HEK293 (cell line): ENCODE results near the gene EFEMP2.

Experiments used
- CTCF ChIA-PET: fragments of 350-600 bp; formaldehyde crosslinking; extraction: SDS; loops from one replicate; lab custom pipeline; 2021; ENCODE audit warnings: antibody characterized with exemption; lab: Yijun Ruan, JAX
- POLR2A ChIA-PET: fragments of 300-600 bp; formaldehyde crosslinking; extraction: SDS; loops from one replicate; lab custom pipeline; 2020; ENCODE audit warnings: antibody characterized with exemption, inconsistent platforms; lab: Yijun Ruan, JAX
- H3K27ac ChIP-seq: fragments of 200-500 bp; sonication (Bioruptor generic); 2 replicates; pipeline ENCODE4 v1.5.1; 2014; ENCODE audit warnings: low read depth, low read length, control low read depth, inconsistent platforms; ENCODE audit errors: extremely low read depth
- H3K36me3 ChIP-seq, 2 experiments: fragments of 200-500 bp in 1 of 2; sonication (Bioruptor generic) in 1 of 2; 1 replicate in 1 of 2; 2 replicates in 1 of 2; pipeline ENCODE4 v1.5.1; 2014 to 2017; ENCODE audit warnings: inconsistent platforms in 2 of 2, low read length in 2 of 2; ENCODE audit not compliant: control insufficient read depth in 2 of 2, insufficient read depth in 1 of 2
- H3K4me1 ChIP-seq: fragments of 200-500 bp; sonication (Bioruptor generic); 2 replicates; pipeline ENCODE4 v1.5.1; 2014; ENCODE audit warnings: mild to moderate bottlenecking, low read length, inconsistent platforms; ENCODE audit not compliant: control insufficient read depth, insufficient read depth
- H3K4me3 ChIP-seq: 2 replicates; pipeline ENCODE4 v1.5.1; 2011; ENCODE audit warnings: low read depth, mild to moderate bottlenecking, control low read depth, low read length, moderate library complexity
- H3K9me3 ChIP-seq: fragments of 200-500 bp; sonication (Bioruptor generic); 2 replicates; pipeline ENCODE4 v1.5.1; 2014; ENCODE audit warnings: low read depth, low read length, inconsistent platforms; ENCODE audit not compliant: control insufficient read depth, insufficient read depth
- BCL11B ChIP-seq: fragments of 450-650 bp; formaldehyde crosslinking; IDR thresholded peaks from 2 replicates; pipeline ENCODE4 v1.5.1; 2016; ENCODE audit warnings: low read depth, missing biosample characterization, missing genetic modification characterization
- GFI1B ChIP-seq: fragments of 450-650 bp; formaldehyde crosslinking; IDR thresholded peaks from 2 replicates; pipeline ENCODE4 v1.5.1; 2016; ENCODE audit warnings: missing biosample characterization, missing genetic modification characterization
- GLIS2 ChIP-seq: fragments of 450-650 bp; formaldehyde crosslinking; IDR thresholded peaks from 2 replicates; pipeline ENCODE4 v1.5.1; 2016; ENCODE audit warnings: missing biosample characterization, missing genetic modification characterization
- HOXA7 ChIP-seq: sonication (generic); formaldehyde crosslinking; IDR thresholded peaks from 2 replicates; pipeline ENCODE4 v1.8.1; 2022; ENCODE audit warnings: missing genetic modification reagents, borderline replicate concordance
- KLF10 ChIP-seq: fragments of 450-650 bp; IDR thresholded peaks from 2 replicates; pipeline ENCODE4 v1.5.1; 2018; ENCODE audit warnings: missing biosample characterization, mild to moderate bottlenecking, missing genetic modification characterization
- KLF9 ChIP-seq: fragments of 450-650 bp; formaldehyde crosslinking; IDR thresholded peaks from 2 replicates; pipeline ENCODE4 v1.5.1; 2016; ENCODE audit warnings: missing biosample characterization, missing genetic modification characterization, low read depth
- MYNN ChIP-seq: fragments of 450-650 bp; formaldehyde crosslinking; IDR thresholded peaks from 2 replicates; pipeline ENCODE4 v1.5.1; 2016; ENCODE audit warnings: missing biosample characterization, missing genetic modification characterization, borderline replicate concordance
- ZBTB17 ChIP-seq: fragments of 450-650 bp; formaldehyde crosslinking; IDR thresholded peaks from 2 replicates; pipeline ENCODE4 v1.5.1; 2016; ENCODE audit warnings: missing biosample characterization, missing genetic modification characterization
- ZBTB48 ChIP-seq: fragments of 450-650 bp; formaldehyde crosslinking; IDR thresholded peaks from 2 replicates; pipeline ENCODE4 v1.5.1; 2016; ENCODE audit warnings: missing biosample characterization, missing genetic modification characterization
- ZFP37 ChIP-seq: fragments of 450-650 bp; formaldehyde crosslinking; IDR thresholded peaks from 2 replicates; pipeline ENCODE4 v1.5.1; 2016; ENCODE audit warnings: missing biosample characterization, missing genetic modification characterization
- ZNF112 ChIP-seq: fragments of 450-650 bp; formaldehyde crosslinking; IDR thresholded peaks from 2 replicates; pipeline ENCODE4 v1.5.0; 2017; ENCODE audit warnings: missing biosample characterization, missing genetic modification characterization
- ZNF132 ChIP-seq: fragments of 450-650 bp; formaldehyde crosslinking; IDR thresholded peaks from 2 replicates; pipeline ENCODE4 v1.5.1; 2017; ENCODE audit warnings: missing biosample characterization, missing genetic modification characterization, borderline replicate concordance
- ZNF169 ChIP-seq: fragments of 450-650 bp; formaldehyde crosslinking; IDR thresholded peaks from 2 replicates; pipeline ENCODE4 v1.5.1; 2016; ENCODE audit warnings: missing biosample characterization, missing genetic modification characterization
- ZNF2 ChIP-seq: fragments of 450-650 bp; formaldehyde crosslinking; IDR thresholded peaks from 2 replicates; pipeline ENCODE4 v1.5.1; 2016; ENCODE audit warnings: missing biosample characterization, missing genetic modification characterization
- ZNF274 ChIP-seq, 2 experiments: fragments of 200-500 bp in 1 of 2; fragments of 450-650 bp in 1 of 2; sonication (Bioruptor generic) in 1 of 2; formaldehyde crosslinking in 1 of 2; IDR thresholded peaks; 2 replicates each; pipeline versions ENCODE4 v1.5.1 to v1.6.1; 2014 to 2016; ENCODE audit warnings: borderline replicate concordance in 1 of 2, inconsistent platforms in 1 of 2, low read length in 1 of 2, missing biosample characterization in 1 of 2, missing genetic modification characterization in 1 of 2
- ZNF391 ChIP-seq: fragments of 450-650 bp; formaldehyde crosslinking; IDR thresholded peaks from 2 replicates; pipeline ENCODE4 v1.5.1; 2016; ENCODE audit warnings: low read depth, missing biosample characterization, missing genetic modification characterization, borderline replicate concordance
- ZNF394 ChIP-seq: fragments of 450-650 bp; formaldehyde crosslinking; IDR thresholded peaks from 2 replicates; pipeline ENCODE4 v1.5.1; 2016; ENCODE audit warnings: missing biosample characterization, missing genetic modification characterization, mild to moderate bottlenecking, moderate library complexity, borderline replicate concordance
- ZNF423 ChIP-seq: fragments of 450-650 bp; formaldehyde crosslinking; IDR thresholded peaks from 2 replicates; pipeline ENCODE4 v1.5.1; 2016; ENCODE audit warnings: missing biosample characterization, missing genetic modification characterization
- ZNF501 ChIP-seq: fragments of 450-650 bp; formaldehyde crosslinking; IDR thresholded peaks from 2 replicates; pipeline ENCODE4 v1.5.1; 2016; ENCODE audit warnings: missing biosample characterization, missing genetic modification characterization
- ZNF610 ChIP-seq: fragments of 450-650 bp; formaldehyde crosslinking; IDR thresholded peaks from 2 replicates; pipeline ENCODE4 v1.5.1; 2016; ENCODE audit warnings: missing biosample characterization, missing genetic modification characterization, borderline replicate concordance
- ZNF621 ChIP-seq: fragments of 450-650 bp; formaldehyde crosslinking; IDR thresholded peaks from 2 replicates; pipeline ENCODE4 v1.5.1; 2017; ENCODE audit warnings: missing biosample characterization, missing genetic modification characterization
- ZNF785 ChIP-seq: fragments of 450-650 bp; formaldehyde crosslinking; IDR thresholded peaks from 2 replicates; pipeline ENCODE4 v1.5.1; 2016; ENCODE audit warnings: missing biosample characterization, missing genetic modification characterization
- ZSCAN30 ChIP-seq: fragments of 450-650 bp; IDR thresholded peaks from 2 replicates; pipeline ENCODE4 v1.5.1; 2018; ENCODE audit warnings: missing biosample characterization, mild to moderate bottlenecking, missing genetic modification characterization, moderate library complexity
- ZXDB ChIP-seq: fragments of 450-650 bp; formaldehyde crosslinking; IDR thresholded peaks from 2 replicates; pipeline ENCODE4 v1.5.1; 2016; ENCODE audit warnings: missing biosample characterization, missing genetic modification characterization
- TF ChIP-seq, protein P1 (sequence below): IDR thresholded peaks from 2 replicates; pipeline ENCODE4 v1.6.1; 2011; ENCODE audit warnings: mild to moderate bottlenecking, low read depth, low read length, borderline replicate concordance
- TF ChIP-seq, protein P2 (sequence below): fragments of 450-650 bp; IDR thresholded peaks from 2 replicates; pipeline ENCODE4 v1.5.1; 2018; ENCODE audit warnings: missing biosample characterization, missing genetic modification characterization
- TF ChIP-seq, protein P3 (sequence below): fragments of 450-650 bp; formaldehyde crosslinking; IDR thresholded peaks from 2 replicates; pipeline ENCODE4 v1.5.1; 2016; ENCODE audit warnings: missing biosample characterization, missing genetic modification characterization
- TF ChIP-seq, protein P4 (sequence below): fragments of 450-650 bp; formaldehyde crosslinking; IDR thresholded peaks from 2 replicates; pipeline ENCODE4 v1.5.1; 2017; ENCODE audit warnings: missing biosample characterization, missing genetic modification characterization

EFEMP2 gene

DNA sequence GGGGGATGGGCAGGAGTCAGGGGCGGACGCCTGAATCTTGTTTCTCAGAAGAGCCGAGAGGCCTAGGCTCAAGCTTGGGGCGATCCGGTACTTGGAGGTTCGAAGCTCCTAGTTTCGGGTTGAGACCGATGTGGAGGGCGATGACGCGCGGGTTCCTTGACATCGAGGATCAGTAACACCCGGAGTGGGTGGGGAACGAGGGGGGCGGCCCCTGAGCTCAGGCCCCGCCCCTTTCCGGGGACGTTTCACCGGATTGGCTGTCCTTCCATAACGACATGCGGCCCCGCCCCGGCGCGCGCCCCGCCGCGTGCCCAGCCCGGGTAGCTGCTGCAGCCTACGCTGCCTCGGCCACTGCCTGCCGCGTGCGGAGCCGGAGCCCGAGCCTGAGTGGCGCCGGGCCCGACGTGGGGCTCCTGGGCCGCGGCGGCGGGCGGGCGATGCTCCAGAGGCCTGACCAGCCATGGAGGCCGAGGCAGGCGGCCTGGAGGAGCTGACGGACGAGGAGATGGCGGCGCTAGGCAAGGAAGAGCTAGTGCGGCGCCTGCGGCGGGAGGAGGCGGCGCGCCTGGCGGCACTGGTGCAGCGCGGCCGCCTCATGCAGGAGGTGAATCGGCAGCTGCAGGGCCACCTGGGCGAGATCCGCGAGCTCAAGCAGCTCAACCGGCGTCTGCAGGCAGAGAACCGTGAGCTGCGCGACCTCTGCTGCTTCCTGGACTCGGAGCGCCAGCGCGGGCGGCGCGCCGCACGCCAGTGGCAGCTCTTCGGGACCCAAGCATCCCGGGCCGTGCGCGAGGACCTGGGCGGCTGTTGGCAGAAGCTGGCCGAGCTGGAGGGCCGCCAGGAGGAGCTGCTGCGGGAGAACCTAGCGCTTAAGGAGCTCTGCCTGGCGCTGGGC lies 18.0 kb upstream of the EFEMP2 start, which contains the start of gene CCDC85B (continued):
- TF ChIP-seq MYNN (no peak), ZNF610 (tag by site-specific recombination) (no peak), ZNF112 (no peak), ZNF621 (tag by site-specific recombination) (no peak), ZNF394 (tag by site-specific recombination) (no peak), ZSCAN30 (peak; percentile 54; the same call in 1 of the 2 replicates), HOXA7 (CRISPR knock-in tag) (no peak), ZNF132 (no peak), ZXDB (tag by site-specific recombination) (no peak), KLF9 (peak; percentile 49; the same call in 1 of the 2 replicates), ZNF169 (tag by site-specific recombination) (no peak), ZNF423 (tag by site-specific recombination) (no peak), ZFP37 (tag by site-specific recombination) (no peak), ZNF785 (no peak), ZNF501 (tag by site-specific recombination) (no peak)
- TF ChIP-seq, protein P1, sequence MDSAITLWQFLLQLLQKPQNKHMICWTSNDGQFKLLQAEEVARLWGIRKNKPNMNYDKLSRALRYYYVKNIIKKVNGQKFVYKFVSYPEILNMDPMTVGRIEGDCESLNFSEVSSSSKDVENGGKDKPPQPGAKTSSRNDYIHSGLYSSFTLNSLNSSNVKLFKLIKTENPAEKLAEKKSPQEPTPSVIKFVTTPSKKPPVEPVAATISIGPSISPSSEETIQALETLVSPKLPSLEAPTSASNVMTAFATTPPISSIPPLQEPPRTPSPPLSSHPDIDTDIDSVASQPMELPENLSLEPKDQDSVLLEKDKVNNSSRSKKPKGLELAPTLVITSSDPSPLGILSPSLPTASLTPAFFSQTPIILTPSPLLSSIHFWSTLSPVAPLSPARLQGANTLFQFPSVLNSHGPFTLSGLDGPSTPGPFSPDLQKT, result peak; percentile 52; the same call in 1 of the 2 replicates
- TF ChIP-seq, protein P2, sequence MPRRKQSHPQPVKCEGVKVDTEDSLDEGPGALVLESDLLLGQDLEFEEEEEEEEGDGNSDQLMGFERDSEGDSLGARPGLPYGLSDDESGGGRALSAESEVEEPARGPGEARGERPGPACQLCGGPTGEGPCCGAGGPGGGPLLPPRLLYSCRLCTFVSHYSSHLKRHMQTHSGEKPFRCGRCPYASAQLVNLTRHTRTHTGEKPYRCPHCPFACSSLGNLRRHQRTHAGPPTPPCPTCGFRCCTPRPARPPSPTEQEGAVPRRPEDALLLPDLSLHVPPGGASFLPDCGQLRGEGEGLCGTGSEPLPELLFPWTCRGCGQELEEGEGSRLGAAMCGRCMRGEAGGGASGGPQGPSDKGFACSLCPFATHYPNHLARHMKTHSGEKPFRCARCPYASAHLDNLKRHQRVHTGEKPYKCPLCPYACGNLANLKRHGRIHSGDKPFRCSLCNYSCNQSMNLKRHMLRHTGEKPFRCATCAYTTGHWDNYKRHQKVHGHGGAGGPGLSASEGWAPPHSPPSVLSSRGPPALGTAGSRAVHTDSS, result no peak

DNA sequence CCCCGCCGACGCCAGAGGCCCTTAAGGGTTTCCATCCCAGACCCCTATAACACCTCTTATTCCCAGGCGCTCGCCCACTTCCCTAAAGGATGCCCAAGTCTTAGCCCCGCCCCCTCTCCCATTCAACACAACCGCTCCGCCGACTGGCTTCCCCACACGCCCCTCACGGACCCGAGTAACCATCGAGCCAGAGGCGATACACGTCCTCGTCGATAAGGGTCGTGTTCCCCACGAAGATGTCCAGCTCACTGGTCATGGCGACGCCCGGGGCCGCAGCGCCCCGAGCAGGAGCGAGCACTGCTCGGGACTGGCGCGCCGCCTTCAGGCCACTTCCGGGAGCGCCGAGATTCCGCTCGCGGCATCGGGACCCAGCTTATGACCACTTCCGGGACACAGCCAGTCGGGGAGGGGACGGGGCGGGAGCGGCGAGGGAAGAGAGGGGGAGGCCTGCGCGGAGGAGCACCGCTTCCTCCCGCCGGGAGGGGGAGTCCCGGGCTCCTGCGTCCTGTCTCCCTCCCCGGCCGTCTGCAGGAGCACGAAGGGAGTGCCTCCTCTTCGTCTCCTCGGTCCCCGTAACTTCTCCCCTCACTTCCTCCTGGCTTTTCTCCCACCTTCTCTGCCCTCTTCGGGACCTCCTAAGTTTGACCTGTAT lies 15.7 kb upstream of the EFEMP2 start, which contains the start of gene FIBP:
Gene FIBP (minus strand): TSS at position 309 of the 652 bp plus-strand sequence. CDS start 53 bp downstream, at position 256.
- Histone ChIP-seq H3K27ac (peak within 1 kb of the TSS; percentile 56; the same call in 1 of the 2 replicates), H3K9me3 (no peaks in the 10 kb centered on the region), H3K4me1 (no peaks in the 10 kb centered on the region), H3K36me3 (peaks cover 0 to 38% of the 10 kb centered on the region in 2 experiments; a peak in 2 of 3 replicates), H3K4me3 (peak within 1 kb of the TSS; percentile 87)
- CTCF ChIA-PET, result interaction anchor here (0.6 to 9.5 kb wide), 39 partner anchors 9 to 1129 kb away, joined by 3 to 189 read pairs (median 4); partner anchors contain the start of genes CATSPER1, CFL1, CTSW and FOSL1
- POLR2A ChIA-PET, result interaction anchor here (0.6 to 6.1 kb wide), 49 partner anchors 9 to 1550 kb away, joined by 3 to 121 read pairs (median 4); partner anchors contain the start of genes BANF1, C11orf68, CFL1 and CTSW
- TF ChIP-seq, protein P3, sequence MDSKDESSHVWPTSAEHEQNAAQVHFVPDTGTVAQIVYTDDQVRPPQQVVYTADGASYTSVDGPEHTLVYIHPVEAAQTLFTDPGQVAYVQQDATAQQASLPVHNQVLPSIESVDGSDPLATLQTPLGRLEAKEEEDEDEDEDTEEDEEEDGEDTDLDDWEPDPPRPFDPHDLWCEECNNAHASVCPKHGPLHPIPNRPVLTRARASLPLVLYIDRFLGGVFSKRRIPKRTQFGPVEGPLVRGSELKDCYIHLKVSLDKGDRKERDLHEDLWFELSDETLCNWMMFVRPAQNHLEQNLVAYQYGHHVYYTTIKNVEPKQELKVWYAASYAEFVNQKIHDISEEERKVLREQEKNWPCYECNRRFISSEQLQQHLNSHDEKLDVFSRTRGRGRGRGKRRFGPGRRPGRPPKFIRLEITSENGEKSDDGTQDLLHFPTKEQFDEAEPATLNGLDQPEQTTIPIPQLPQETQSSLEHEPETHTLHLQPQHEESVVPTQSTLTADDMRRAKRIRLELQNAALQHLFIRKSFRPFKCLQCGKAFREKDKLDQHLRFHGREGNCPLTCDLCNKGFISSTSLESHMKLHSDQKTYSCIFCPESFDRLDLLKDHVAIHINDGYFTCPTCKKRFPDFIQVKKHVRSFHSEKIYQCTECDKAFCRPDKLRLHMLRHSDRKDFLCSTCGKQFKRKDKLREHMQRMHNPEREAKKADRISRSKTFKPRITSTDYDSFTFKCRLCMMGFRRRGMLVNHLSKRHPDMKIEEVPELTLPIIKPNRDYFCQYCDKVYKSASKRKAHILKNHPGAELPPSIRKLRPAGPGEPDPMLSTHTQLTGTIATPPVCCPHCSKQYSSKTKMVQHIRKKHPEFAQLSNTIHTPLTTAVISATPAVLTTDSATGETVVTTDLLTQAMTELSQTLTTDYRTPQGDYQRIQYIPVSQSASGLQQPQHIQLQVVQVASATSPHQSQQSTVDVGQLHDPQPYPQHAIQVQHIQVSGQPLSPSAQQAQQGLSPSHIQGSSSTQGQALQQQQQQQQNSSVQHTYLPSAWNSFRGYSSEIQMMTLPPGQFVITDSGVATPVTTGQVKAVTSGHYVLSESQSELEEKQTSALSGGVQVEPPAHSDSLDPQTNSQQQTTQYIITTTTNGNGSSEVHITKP, result 0 out of 2 replicates have a peak, but pooled peaks have one; percentile 71
- no peak for TF ChIP-seq ZNF391 (tag by site-specific recombination)
- TF ChIP-seq GFI1B (tag by site-specific recombination), result no peak
- 0 out of 2 replicates have a peak, but pooled peaks have one; percentile 45 for TF ChIP-seq BCL11B (tag by site-specific recombination)
- TF ChIP-seq GLIS2 (tag by site-specific recombination), result peak; percentile 43; the same call in 1 of the 2 replicates
- TF ChIP-seq, protein P4, sequence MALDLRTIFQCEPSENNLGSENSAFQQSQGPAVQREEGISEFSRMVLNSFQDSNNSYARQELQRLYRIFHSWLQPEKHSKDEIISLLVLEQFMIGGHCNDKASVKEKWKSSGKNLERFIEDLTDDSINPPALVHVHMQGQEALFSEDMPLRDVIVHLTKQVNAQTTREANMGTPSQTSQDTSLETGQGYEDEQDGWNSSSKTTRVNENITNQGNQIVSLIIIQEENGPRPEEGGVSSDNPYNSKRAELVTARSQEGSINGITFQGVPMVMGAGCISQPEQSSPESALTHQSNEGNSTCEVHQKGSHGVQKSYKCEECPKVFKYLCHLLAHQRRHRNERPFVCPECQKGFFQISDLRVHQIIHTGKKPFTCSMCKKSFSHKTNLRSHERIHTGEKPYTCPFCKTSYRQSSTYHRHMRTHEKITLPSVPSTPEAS (tag by site-specific recombination), result no peak
- TF ChIP-seq ZBTB17, result peak; percentile 97
- TF ChIP-seq KLF10 (tag by site-specific recombination), result peak; percentile 65; the same call in 1 of the 2 replicates
- TF ChIP-seq ZSCAN30, result peak; percentile 53; the same call in 1 of the 2 replicates
- TF ChIP-seq ZBTB48 (tag by site-specific recombination), result peak; percentile 44
- no peak for TF ChIP-seq ZNF274 (IDR thresholded peaks at IDR 0.05; ENCODE audit: low read length)
- TF ChIP-seq ZNF274 (tag by site-specific recombination; IDR thresholded peaks at IDR 0.05; ENCODE audit: borderline replicate concordance), result no peak
- TF ChIP-seq ZNF2, result peak; percentile 89
- TF ChIP-seq ZNF610 (tag by site-specific recombination), result peak; percentile 47; the same call in 1 of the 2 replicates
